Right lobe of liver (tissue), 4 donors: ENCODE data around the gene CCR9.

ENCODE experiments used
- CTCF ChIP-seq, 4 donors: fragments of 200-600 bp in 3 of 4; fragments of 450-650 bp in 1 of 4; IDR thresholded peaks; one replicate each; pipeline versions ENCODE4 v1.5.1 to v1.8.0; 2016 to 2022; ENCODE audit warnings: antibody characterized with exemption in 4 of 4, mild to moderate bottlenecking in 2 of 4
- POLR2A ChIP-seq: fragments of 450-650 bp; IDR thresholded peaks from one replicate; pipeline ENCODE4 v1.6.1; 2017; ENCODE audit warnings: antibody characterized with exemption, mild to moderate bottlenecking
- donor health status: DM: no; HTN: no; CAD: no.
- donor health status: DM: no; HTN: no; CAD: no.
- donor health status: DM: no; HTN: yes; CAD: no.

- TF ChIP-seq CTCF (IDR thresholded peaks at IDR 0.05) (no peak), POLR2A (no peak)
Measured at GRCh38 chr3:45892161-45892560, 5.8 kb downstream of the CCR9 start.
